ENCODE data around the gene NAPEPLD.
"Not testable (repeated sequence)": the region's sequence is repeated elsewhere in the genome, so short reads cannot be mapped to it uniquely, and the experiment has no call there.

The NAPEPLD gene

DNA sequence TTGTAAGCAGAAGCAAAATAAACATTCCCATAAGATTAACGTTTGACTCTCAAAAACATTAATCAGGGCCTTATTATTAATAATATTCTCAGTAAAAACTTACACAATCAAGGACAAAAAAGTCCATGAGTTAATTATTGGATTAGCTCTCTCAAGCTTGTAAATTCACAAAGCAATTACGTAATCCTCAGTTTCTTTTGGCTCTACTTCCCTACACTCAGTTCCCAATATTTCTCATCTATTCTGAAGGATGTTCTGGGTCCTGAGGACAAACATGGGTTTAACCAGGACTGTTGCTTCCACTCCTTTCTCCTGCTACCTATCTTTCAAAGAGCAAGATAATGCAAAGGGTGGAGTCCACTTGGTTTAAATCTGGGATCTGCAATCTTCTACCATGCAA is 89.4 kb downstream of the NAPEPLD start:
- no peak for DNase-seq

DNA sequence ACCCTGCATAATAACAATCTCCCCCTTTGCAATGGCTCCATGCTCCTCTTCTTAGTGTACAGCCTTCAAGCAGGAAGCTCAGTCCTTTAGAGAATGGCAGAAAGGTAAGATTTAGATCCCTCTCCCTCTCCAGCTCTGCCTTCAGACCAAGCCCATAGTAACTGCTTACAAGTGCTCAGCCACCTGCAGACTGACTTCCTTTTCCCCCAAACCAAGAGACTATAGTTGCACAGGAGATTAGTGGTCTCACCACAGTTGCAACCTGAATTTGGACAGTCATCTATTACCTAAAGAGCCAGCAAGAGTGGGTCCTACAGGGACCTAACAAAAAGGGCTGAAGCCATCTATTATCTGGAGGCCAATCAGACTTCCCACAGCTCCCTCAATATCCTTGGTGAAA is 90.8 kb downstream of the NAPEPLD start:
- no peak for DNase-seq

DNA sequence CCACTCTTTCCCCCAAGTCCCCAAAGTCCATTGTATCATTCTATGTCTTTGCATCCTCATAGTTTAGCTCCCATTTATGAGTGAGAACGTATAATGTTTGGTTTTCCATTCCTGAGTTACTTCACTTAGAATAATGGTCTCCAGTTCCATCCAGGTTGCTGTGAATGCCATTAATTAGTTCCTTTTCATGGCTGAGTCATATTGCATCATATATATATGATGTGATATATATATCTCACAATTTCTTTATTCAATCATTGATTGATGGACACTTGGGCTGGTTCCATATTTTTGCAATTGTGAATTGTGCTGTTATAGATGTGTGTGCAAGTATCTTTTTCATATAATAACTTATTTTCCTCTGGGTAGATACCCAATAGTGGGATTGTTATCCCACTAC is 92.9 kb downstream of the NAPEPLD start:
- not testable (repeated sequence) for DNase-seq

DNA sequence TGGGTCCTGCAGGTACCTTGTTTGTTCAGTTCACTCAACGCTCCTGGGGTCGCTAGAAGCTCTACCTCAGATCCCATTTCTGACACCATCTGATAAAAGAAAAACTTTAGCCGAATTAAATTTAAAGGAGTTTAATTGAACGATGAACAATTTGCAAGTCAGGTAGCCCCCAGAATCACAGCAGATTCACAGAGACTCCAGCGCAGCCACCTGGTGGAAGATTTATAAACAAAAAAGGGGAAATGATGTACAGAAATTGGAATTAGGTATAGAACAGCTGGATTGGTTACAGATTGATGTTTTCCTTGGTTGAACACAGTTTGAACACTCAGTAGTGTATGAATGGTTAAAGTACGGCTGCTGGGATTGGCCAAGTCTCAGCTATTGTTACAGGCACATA is 97.4 kb downstream of the NAPEPLD start:
- no peak for DNase-seq
